ENCODE data around the gene ARSB. TPM values are rescaled to one million over a fixed set of nuclear protein-coding genes. Genes with fewer than 3 reads are reported as not detected.

The ARSB gene
- total RNA-seq, 2 donors from 2014 or later: 28.1 TPM

GRCh38 chr5:78974011-78974410 is 11.1 kb downstream of the ARSB start:
- Histone ChIP-seq H3K27ac (ENCODE audit: low read depth, low read length) (no peak overlapping the region), H3K36me3 (ENCODE audit: control insufficient read depth, insufficient read depth, low read length) (no peaks in the 10 kb centered on the region), H3K9me3 (ENCODE audit: control insufficient read depth, low read length) (no peaks in the 10 kb centered on the region), H3K4me3 (ENCODE audit: low read length) (peak overlapping the region; percentile 27), H3K4me1 (ENCODE audit: control insufficient read depth, insufficient read depth, low read length) (peaks cover 11% of the 10 kb centered on the region), H3K27me3 (ENCODE audit: control insufficient read depth, insufficient read depth, low read length, poor library complexity, severe bottlenecking) (no peaks in the 10 kb centered on the region), H3K9ac (ENCODE audit: extremely low read depth, low read length, poor library complexity, severe bottlenecking) (no peak overlapping the region)
- DNase-seq: no peak
- H3K4me3 Mint-ChIP-seq: no peak overlapping the region
- H3K4me1 Mint-ChIP-seq: peaks cover 36% of the 10 kb centered on the region
- H3K27ac Mint-ChIP-seq: no peak overlapping the region
- H3K36me3 Mint-ChIP-seq (ENCODE audit: low read depth): peaks cover under 1% of the 10 kb centered on the region
- no peaks in the 10 kb centered on the region for H3K9me3 Mint-ChIP-seq
- TF ChIP-seq, protein P1, sequence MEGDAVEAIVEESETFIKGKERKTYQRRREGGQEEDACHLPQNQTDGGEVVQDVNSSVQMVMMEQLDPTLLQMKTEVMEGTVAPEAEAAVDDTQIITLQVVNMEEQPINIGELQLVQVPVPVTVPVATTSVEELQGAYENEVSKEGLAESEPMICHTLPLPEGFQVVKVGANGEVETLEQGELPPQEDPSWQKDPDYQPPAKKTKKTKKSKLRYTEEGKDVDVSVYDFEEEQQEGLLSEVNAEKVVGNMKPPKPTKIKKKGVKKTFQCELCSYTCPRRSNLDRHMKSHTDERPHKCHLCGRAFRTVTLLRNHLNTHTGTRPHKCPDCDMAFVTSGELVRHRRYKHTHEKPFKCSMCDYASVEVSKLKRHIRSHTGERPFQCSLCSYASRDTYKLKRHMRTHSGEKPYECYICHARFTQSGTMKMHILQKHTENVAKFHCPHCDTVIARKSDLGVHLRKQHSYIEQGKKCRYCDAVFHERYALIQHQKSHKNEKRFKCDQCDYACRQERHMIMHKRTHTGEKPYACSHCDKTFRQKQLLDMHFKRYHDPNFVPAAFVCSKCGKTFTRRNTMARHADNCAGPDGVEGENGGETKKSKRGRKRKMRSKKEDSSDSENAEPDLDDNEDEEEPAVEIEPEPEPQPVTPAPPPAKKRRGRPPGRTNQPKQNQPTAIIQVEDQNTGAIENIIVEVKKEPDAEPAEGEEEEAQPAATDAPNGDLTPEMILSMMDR (conservative IDR thresholded peaks at IDR 0.05): no peak
- H3K27me3 Mint-ChIP-seq (ENCODE audit: insufficient read depth): no peaks in the 10 kb centered on the region
- 86 to 94% methylated on average over 2 to 5 of the region's 5 CpGs for WGBS, 2 experiments (ENCODE audit: insufficient coverage in 1 of 2, insufficient read length in 1 of 2)

DNA sequence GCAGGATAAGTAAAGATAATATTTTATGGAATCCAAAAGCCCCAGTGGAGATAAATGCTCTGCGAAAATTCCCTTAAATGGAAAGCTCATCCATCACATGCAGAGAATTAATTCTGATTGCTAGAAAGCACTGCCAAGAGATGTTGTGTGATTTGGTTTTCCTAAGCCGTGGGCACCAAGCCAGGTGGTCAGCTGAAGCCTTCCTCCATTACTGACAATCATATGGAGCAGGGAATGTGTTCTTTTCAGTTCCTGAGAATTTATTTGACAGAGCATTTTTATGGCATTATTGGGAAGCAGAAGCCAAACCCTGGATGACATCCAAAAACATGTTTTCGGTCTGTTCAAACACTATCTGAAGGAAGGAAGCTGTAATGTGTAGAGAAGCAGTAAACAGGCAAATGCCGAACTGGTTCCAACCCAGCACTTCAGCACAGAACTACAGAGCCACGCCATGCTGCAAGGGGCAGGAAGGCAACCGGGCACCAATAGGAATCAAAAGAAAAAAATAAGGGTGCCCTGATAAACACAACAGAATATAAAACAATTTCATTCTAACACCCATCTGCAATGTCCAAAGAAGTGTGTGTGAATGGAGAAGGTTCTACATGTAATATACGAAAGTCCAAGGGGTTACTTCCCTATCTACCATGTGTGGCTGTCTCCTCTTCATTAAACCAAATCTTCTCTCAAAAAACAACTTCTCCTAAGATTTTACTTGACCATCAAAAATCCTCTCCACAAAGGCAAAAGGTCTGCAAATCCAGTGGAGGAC is 12.3 kb downstream of the ARSB start:
- Mint-ChIP-seq H3K27me3 (ENCODE audit: insufficient read depth) (no peaks in the 10 kb centered on the region), H3K4me1 (peaks cover 36% of the 10 kb centered on the region), H3K27ac (no peak overlapping the region), H3K9me3 (no peaks in the 10 kb centered on the region), H3K36me3 (ENCODE audit: low read depth) (peaks cover 8% of the 10 kb centered on the region), H3K4me3 (no peak overlapping the region)
- Histone ChIP-seq H3K36me3 (ENCODE audit: control insufficient read depth, insufficient read depth, low read length) (no peaks in the 10 kb centered on the region), H3K27ac (ENCODE audit: low read depth, low read length) (no peak overlapping the region), H3K27me3 (ENCODE audit: control insufficient read depth, insufficient read depth, low read length, poor library complexity, severe bottlenecking) (no peaks in the 10 kb centered on the region), H3K4me3 (ENCODE audit: low read length) (no peak overlapping the region), H3K9ac (ENCODE audit: extremely low read depth, low read length, poor library complexity, severe bottlenecking) (no peak overlapping the region), H3K4me1 (ENCODE audit: control insufficient read depth, insufficient read depth, low read length) (peaks cover 11% of the 10 kb centered on the region), H3K9me3 (ENCODE audit: control insufficient read depth, low read length) (no peaks in the 10 kb centered on the region)
- DNase-seq: no peak
- WGBS, 2 experiments (ENCODE audit: insufficient coverage in 1 of 2, insufficient read length in 1 of 2): 96 to 100% methylated on average over 3 to 7 of the region's 7 CpGs
- TF ChIP-seq, protein P1 (conservative IDR thresholded peaks at IDR 0.05): no peak

- Histone ChIP-seq H3K27me3 (ENCODE audit: control insufficient read depth, insufficient read depth, low read length, poor library complexity, severe bottlenecking) (no peaks in the 10 kb centered on the region), H3K9me3 (ENCODE audit: control insufficient read depth, low read length) (no peaks in the 10 kb centered on the region), H3K36me3 (ENCODE audit: control insufficient read depth, insufficient read depth, low read length) (no peaks in the 10 kb centered on the region), H3K27ac (ENCODE audit: low read depth, low read length) (no peak overlapping the region), H3K4me1 (ENCODE audit: control insufficient read depth, insufficient read depth, low read length) (peaks cover 11% of the 10 kb centered on the region), H3K4me3 (ENCODE audit: low read length) (no peak overlapping the region), H3K9ac (ENCODE audit: extremely low read depth, low read length, poor library complexity, severe bottlenecking) (no peak overlapping the region)
- TF ChIP-seq, protein P1 (conservative IDR thresholded peaks at IDR 0.05): no peak
- peak; percentile 56 for DNase-seq
- WGBS, 2 experiments (ENCODE audit: insufficient coverage in 1 of 2, insufficient read length in 1 of 2): 58% methylated on average over 2 of the region's 2 CpGs; no CpG with 5 or more reads in 1 of the 2 experiments
- no peak overlapping the region for H3K27ac Mint-ChIP-seq
- H3K4me1 Mint-ChIP-seq: peaks cover 36% of the 10 kb centered on the region
- peaks cover 14% of the 10 kb centered on the region for H3K36me3 Mint-ChIP-seq (ENCODE audit: low read depth)
- no peaks in the 10 kb centered on the region for H3K27me3 Mint-ChIP-seq (ENCODE audit: insufficient read depth)
- no peak overlapping the region for H3K4me3 Mint-ChIP-seq
- H3K9me3 Mint-ChIP-seq: no peaks in the 10 kb centered on the region
These were observed 13.1 kb downstream of the ARSB start for GRCh38 chr5:78971998-78972397.

All from endodermal cell (in vitro differentiated cells).